Measurements from ENCODE around the gene MET. TPM values are rescaled to one million over a fixed set of nuclear protein-coding genes. Genes with fewer than 3 reads are reported as not detected.

Gene MET
- total RNA-seq, 1 donor from 2014 or later, result 3.2 TPM

DNA sequence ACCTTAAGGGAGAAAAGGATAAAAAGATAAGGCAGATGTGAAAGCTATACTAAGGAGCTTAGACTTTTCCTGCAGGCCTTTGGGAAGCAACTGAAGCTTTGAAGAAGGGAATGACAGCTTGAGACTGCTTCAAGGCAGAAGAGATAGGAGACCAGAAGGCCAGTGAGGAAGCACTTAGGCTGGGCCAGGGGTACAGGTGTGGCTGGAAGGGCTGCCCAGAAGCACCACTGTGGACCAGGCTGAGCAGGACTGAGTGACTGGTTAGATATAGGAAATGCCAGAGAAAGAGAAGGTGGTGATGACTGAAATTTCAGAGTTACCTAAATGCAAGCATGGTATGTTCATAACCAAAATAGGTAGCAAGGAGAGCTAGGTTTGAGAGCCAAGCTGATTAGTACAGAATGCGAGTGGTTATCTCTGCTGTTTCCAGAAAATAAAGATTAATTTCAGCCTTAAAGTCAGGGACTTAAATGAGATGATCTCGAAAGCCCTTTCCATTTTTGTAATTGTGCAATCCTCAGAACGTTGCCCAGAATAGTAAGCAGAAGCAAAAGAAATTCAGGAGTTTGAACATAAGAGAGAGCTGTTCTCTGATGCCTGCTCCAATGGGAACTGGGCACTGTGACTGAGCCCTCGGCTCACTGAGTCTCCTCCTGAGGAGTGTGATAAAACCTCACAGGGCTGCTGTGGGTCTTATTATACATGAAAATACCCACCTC lies 54.9 kb downstream of the MET start:
- no peaks in the 10 kb centered on the region for H3K4me1 Mint-ChIP-seq (ENCODE audit: low read depth)
- no peak overlapping the region for H3K4me3 Mint-ChIP-seq
- no peak overlapping the region for H3K27ac Mint-ChIP-seq
- DNase-seq (ENCODE audit: low spot score), result no peak
- H3K27me3 Mint-ChIP-seq (ENCODE audit: insufficient read depth), result peaks cover 7% of the 10 kb centered on the region
- no peaks in the 10 kb centered on the region for H3K9me3 Mint-ChIP-seq
- intact Hi-C loops (cut with micrococcal nuclease), result no loop called here
- no peaks in the 10 kb centered on the region for H3K36me3 Mint-ChIP-seq (ENCODE audit: low read depth)

DNA sequence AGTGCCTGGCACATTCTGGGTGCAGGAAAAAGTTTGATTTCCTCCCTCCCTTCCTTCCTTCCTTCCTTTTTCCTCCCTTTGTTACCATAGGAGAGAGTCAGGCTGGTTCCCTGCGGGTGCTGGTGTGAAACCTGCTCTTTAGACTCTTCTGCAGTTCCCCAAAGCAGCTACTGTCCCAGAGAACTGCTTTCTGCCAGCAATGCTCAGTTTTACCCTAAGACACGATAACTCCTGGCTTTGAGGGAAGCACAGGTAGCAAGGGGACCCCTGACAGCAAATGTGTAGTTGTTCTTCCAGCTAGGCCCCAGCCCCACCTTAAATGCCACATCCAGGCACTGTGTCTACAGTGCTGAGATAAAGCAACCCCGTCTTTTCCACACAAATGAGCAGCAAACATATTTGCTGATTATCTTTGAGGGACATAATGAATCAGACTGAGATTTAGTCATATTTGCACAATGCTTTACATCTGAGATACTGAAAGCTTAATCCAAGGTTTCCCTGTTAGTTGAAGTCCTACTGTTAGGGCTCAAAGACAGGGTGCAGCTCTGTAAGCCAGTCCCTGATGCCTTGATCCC lies 55.5 kb downstream of the MET start:
- peaks cover 9% of the 10 kb centered on the region for H3K27me3 Mint-ChIP-seq (ENCODE audit: insufficient read depth)
- H3K4me1 Mint-ChIP-seq (ENCODE audit: low read depth), result no peaks in the 10 kb centered on the region
- H3K4me3 Mint-ChIP-seq, result no peak overlapping the region
- no peak overlapping the region for H3K27ac Mint-ChIP-seq
- H3K36me3 Mint-ChIP-seq (ENCODE audit: low read depth), result no peaks in the 10 kb centered on the region
- intact Hi-C loops (cut with micrococcal nuclease), result no loop called here
- no peak for DNase-seq (ENCODE audit: low spot score)
- H3K9me3 Mint-ChIP-seq, result no peaks in the 10 kb centered on the region

DNA sequence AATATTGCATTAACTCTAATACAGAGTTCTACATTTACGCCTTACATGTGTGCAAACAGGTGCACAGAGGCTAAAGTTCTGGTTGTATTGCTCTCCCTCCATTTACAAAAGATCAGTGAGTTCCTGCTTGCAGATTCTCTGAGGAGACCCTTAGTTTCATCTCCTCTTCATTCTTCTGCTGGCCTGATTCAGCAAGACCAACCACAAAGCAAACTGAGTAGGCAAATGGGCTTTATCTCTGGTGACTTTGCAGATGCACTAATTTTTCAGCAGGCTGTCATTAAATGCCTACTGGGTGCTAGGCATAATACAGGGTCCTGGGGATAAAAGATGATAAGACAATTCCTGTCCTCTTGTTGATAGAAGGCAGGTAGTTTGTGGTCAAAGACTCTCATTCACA lies 56.4 kb downstream of the MET start:
- Mint-ChIP-seq H3K27me3 (ENCODE audit: insufficient read depth) (peaks cover 9% of the 10 kb centered on the region), H3K9me3 (no peaks in the 10 kb centered on the region), H3K4me1 (ENCODE audit: low read depth) (no peaks in the 10 kb centered on the region), H3K4me3 (no peak overlapping the region), H3K36me3 (ENCODE audit: low read depth) (no peaks in the 10 kb centered on the region), H3K27ac (no peak overlapping the region)
- intact Hi-C loops (cut with micrococcal nuclease), result no loop called here
- DNase-seq (ENCODE audit: low spot score), result no peak

DNA sequence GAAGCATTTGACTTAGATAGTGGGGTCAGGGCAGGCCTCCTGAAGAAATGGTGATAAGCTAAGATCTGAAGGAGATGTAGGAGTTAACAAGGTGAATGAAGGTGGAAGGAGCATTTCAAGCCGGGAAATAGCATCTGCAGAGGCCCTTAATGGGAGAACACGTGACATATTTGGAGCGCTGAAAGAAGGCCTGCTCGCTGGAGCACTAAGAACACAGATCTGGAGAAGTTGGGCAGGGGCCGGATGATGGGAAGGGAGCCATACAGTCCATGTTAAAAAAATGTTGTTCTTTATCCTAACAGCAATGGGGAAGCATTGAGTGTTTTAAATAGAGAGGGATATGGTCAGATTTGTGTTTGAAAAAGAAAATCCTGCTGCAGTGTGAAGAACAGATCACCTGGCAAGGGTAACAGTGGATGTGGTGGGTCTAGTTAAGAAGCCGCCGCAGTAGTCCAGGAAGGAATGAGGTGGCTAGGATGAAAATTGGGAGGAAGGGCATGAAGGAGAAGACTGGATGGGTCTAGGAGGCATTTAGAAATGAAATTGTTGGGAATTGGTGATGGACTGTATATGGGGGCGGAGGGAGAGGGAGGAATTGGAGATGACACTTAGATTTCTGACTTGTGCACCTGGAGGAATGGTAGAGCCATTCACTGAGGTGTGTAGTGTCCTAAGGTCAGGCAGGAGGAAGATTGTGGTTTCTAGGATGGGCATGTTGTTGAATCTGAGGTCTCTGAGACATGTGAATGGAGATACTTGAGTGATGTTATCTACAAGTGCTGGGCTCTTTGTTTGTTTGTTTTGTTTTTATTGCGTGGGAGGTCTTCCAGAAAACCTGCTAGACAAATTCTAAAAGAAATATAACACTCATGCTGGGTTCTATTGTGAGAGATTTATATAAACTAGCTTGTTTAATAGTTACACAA lies 58.4 kb downstream of the MET start:
- Mint-ChIP-seq H3K9me3 (no peaks in the 10 kb centered on the region), H3K4me1 (ENCODE audit: low read depth) (no peaks in the 10 kb centered on the region), H3K36me3 (ENCODE audit: low read depth) (no peaks in the 10 kb centered on the region), H3K4me3 (no peak overlapping the region), H3K27ac (no peak overlapping the region), H3K27me3 (ENCODE audit: insufficient read depth) (peaks cover 9% of the 10 kb centered on the region)
- intact Hi-C loops (cut with micrococcal nuclease), result no loop called here
- no peak for DNase-seq (ENCODE audit: low spot score)

DNA sequence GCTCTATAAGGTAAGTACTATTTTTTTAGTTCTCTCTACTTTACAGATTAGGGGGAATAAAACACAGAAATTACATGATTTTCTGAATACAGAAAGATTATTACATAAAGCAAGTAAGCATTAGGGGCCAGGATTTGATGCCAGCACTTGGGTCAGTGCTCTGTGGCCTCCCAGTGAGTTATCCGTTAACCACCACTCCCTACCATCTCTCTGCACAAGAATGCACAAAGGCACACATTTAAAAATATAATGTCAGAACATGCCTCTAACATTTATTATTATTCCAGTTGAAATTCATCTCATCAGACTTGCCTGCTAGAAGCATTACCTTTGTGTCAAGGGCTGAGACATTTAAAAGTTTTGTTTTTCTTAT lies 59.0 kb downstream of the MET start:
- H3K4me3 Mint-ChIP-seq, result no peak overlapping the region
- DNase-seq (ENCODE audit: low spot score), result no peak
- no peaks in the 10 kb centered on the region for H3K36me3 Mint-ChIP-seq (ENCODE audit: low read depth)
- intact Hi-C loops (cut with micrococcal nuclease), result no loop called here
- H3K9me3 Mint-ChIP-seq, result no peaks in the 10 kb centered on the region
- H3K4me1 Mint-ChIP-seq (ENCODE audit: low read depth), result no peaks in the 10 kb centered on the region
- H3K27ac Mint-ChIP-seq, result no peak overlapping the region
- peaks cover 9% of the 10 kb centered on the region for H3K27me3 Mint-ChIP-seq (ENCODE audit: insufficient read depth)

DNA sequence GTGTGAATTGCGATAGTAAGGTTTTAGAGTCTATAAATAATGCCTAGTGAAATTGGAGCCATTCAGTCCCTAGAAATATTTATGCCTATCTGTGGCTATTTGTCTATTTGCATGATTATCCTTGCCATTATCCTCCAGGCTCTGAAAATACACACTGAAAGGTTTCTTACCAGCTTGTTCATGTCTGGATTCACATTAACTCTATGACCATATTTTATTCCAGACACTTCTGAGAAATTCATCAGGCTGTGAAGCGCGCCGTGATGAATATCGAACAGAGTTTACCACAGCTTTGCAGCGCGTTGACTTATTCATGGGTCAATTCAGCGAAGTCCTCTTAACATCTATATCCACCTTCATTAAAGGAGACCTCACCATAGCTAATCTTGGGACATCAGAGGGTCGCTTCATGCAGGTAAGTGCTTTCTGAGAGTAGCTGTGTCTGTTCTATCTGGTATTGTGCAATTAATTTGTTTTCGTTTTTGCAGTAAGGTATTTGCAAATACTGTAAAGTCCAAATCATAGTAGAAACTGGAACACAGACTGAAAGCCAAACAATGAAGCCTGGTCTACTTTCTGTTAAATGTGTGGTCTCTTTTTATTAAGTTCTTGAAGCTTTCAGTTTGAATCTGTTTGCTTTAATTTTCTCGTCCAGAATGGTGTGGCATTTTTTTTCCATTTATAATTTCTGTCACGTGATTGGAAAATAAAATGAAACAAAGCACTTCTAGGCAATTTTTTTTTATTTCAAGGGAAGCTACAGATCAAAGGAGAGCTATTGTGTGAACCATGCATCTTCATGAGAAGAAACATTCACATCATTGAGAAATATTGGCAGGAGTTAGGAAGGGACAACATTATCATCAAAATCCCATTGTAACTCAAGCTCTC lies 59.7 kb downstream of the MET start:
- Mint-ChIP-seq H3K36me3 (ENCODE audit: low read depth) (no peaks in the 10 kb centered on the region), H3K27ac (no peak overlapping the region), H3K4me3 (no peak overlapping the region), H3K9me3 (no peaks in the 10 kb centered on the region), H3K27me3 (ENCODE audit: insufficient read depth) (peaks cover 9% of the 10 kb centered on the region), H3K4me1 (ENCODE audit: low read depth) (no peaks in the 10 kb centered on the region)
- intact Hi-C loops (cut with micrococcal nuclease), result no loop called here
- DNase-seq (ENCODE audit: low spot score), result no peak

DNA sequence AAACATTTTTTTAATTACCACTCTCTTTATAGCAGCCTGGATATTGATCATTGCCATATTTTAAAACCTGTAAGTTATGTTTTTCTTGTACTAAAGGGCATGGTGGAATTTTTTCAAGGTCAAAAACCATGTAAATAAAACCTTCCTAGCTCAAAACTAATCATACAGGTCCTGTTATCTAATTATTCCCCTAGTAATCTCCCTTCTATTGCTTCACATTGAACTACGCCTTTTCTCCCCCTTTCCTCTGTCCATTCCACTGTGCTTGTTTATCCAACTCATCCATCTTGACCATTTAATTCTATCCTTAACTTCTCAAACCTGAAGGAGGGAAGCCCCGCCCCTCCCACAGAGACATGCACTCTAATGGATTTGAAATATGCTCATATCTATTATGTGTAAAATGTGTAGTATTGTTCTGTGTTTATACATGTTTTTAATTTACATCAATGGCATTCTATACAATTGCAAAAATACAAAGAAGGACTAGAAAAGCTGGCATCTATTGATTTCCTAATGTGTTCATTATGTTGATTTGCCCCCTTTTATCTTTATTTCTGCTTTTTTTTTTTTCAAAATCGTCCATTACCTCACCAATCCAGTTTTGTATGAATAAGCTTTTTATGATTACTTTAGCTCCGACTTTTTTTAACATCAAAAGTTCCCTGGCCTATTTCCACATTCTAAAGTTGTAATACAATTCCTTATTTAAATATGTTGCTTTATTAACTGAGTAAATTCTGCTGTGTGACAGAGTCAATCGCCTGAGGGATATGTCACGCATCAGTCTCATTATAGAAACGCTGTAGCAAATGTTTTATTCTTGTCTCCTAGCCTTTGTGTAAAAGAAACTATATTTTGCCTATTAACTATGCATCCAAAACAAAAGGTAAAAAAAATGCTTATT lies 61.0 kb downstream of the MET start:
- H3K27me3 Mint-ChIP-seq (ENCODE audit: insufficient read depth), result peaks cover 4% of the 10 kb centered on the region
- DNase-seq (ENCODE audit: low spot score), result no peak

DNA sequence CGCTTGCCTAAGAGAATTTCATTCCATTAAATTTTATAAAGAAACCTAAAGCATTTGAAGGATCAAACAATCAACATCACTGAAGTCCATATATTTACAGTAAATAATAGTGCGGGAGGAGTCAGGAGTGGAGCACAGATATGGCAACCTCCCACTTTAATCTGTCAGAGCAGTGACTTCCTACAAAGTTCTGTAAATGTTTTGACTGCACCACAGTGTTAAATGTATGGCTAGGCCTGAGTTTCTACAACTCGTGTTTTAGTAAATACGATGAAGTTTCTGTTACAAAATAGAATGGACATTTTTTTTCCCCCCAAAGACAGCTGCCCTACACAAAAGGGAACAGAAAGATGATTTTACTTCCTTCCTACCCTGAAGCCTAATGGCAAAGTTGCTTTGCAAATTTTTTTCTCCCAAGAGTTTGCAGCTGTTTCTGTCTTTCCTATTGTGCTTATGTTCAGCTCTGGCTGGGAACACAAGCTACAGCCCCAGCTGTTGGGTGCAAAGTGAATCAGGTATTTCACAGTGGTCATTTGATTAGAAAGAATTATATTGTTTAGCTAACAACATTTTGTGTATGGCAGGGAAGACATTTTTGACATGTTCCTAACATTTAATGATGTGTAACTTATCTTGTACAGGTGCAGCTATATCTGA lies 62.1 kb downstream of the MET start:
- intact Hi-C loops (cut with micrococcal nuclease), result no loop called here
- no peaks in the 10 kb centered on the region for H3K36me3 Mint-ChIP-seq (ENCODE audit: low read depth)
- H3K4me3 Mint-ChIP-seq, result no peak overlapping the region
- H3K4me1 Mint-ChIP-seq (ENCODE audit: low read depth), result no peaks in the 10 kb centered on the region
- no peak for DNase-seq (ENCODE audit: low spot score)
- peaks cover 2% of the 10 kb centered on the region for H3K27me3 Mint-ChIP-seq (ENCODE audit: insufficient read depth)
- H3K9me3 Mint-ChIP-seq, result no peaks in the 10 kb centered on the region
- no peak overlapping the region for H3K27ac Mint-ChIP-seq

More for the DNA sequence above, 61.0 kb downstream of the MET start:
- Mint-ChIP-seq H3K27ac (no peak overlapping the region), H3K4me3 (no peak overlapping the region), H3K9me3 (no peaks in the 10 kb centered on the region), H3K36me3 (ENCODE audit: low read depth) (no peaks in the 10 kb centered on the region), H3K4me1 (ENCODE audit: low read depth) (no peaks in the 10 kb centered on the region)
- intact Hi-C loops (cut with micrococcal nuclease), result no loop called here

DNA sequence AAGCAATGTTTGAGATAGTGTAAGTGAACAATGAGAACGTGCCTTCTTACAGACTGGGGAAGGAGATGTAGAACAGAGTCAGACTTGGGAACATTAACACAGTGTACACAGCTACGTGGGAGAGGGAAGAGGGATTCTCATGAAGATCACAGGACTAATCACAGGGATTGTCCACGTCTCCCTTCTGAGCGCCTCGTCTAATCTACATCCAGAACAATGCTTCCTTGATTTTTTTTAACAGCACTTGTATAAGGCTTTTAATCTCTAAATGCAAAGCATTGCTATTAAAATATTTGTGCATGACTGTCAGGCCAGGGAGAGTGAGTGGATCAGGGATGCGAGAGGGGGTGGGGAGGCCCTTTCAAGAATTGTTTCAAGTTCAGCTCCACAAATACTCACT lies 62.7 kb downstream of the MET start:
- Mint-ChIP-seq H3K4me1 (ENCODE audit: low read depth) (no peaks in the 10 kb centered on the region), H3K27ac (no peak overlapping the region), H3K36me3 (ENCODE audit: low read depth) (no peaks in the 10 kb centered on the region), H3K27me3 (ENCODE audit: insufficient read depth) (peaks cover 2% of the 10 kb centered on the region), H3K9me3 (no peaks in the 10 kb centered on the region), H3K4me3 (no peak overlapping the region)
- DNase-seq (ENCODE audit: low spot score), result no peak
- intact Hi-C loops (cut with micrococcal nuclease), result no loop called here

DNA sequence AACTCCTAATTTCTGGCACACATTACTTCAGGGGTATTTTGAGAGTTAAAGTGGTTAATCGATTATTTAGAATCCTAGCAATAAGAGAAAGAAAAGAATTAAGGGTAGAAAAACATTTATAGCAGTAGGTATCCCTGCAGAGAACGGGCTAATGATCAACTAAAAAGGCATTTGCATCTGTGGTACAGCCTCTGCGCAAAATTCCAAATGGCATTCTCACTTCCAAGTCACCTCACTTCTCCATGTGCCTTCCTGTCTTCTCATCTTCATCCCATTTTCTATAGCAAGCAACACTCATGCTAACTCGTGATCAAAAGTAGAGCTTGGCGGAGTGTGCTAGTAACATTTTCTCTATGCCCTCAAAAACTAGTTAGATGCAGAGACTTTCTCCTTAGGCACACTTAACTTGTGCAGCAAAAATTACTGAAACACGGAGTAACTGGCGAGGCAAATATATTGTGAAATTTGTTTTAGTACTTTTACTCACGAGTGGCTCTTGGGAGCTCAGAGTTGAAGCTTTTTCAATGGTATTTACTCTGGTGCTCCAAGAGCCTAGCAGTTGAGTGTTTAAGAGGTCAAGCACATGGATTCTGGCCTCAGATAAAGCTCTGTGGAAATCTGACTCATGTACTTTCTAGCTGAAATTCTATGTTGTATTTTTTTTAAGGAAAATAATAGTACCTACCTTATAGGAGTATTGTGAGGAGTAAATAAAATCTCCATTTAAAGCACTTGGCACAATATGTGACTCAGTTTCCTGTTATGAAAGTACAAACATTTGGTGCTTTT lies 65.1 kb downstream of the MET start:
- Mint-ChIP-seq H3K9me3 (no peaks in the 10 kb centered on the region), H3K27me3 (ENCODE audit: insufficient read depth) (peaks cover 4% of the 10 kb centered on the region), H3K4me3 (no peak overlapping the region), H3K4me1 (ENCODE audit: low read depth) (no peaks in the 10 kb centered on the region), H3K27ac (no peak overlapping the region), H3K36me3 (ENCODE audit: low read depth) (no peaks in the 10 kb centered on the region)
- intact Hi-C loops (cut with micrococcal nuclease), result no loop called here
- DNase-seq (ENCODE audit: low spot score), result no peak

DNA sequence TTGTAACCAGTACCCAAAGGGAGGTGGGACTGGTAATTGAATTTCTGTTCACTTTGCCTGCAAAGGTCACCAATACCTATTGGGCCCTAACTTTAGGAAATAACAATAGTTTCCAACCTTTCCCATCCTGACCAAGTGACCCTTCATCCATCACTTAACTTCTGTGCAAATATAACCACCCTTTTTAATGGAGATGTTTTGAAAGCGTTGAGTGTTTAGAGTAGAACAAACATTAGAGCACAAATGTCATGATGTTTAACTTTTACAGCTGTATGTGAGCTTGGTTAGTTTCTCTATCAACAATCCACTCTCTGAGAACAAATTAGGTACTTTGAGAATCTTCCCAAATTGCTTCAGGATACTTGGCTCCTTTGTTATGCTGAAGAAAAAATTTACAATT lies 66.4 kb downstream of the MET start:
- intact Hi-C loops (cut with micrococcal nuclease), result no loop called here
- H3K4me3 Mint-ChIP-seq, result no peak overlapping the region
- no peaks in the 10 kb centered on the region for H3K36me3 Mint-ChIP-seq (ENCODE audit: low read depth)
- peaks cover 2% of the 10 kb centered on the region for H3K27me3 Mint-ChIP-seq (ENCODE audit: insufficient read depth)
- no peak for DNase-seq (ENCODE audit: low spot score)
- H3K9me3 Mint-ChIP-seq, result no peaks in the 10 kb centered on the region
- H3K4me1 Mint-ChIP-seq (ENCODE audit: low read depth), result no peaks in the 10 kb centered on the region
- H3K27ac Mint-ChIP-seq, result no peak overlapping the region

Data from activated T-helper 1 cell treated with anti-CD3 and anti-CD28 coated beads, Interleukin-12 subunit alpha, Interleukin-12 subunit beta, Interleukin-2, Interleukin-4 antibody, amounts not matched to agents 30 ng/mL and 10 ng/mL and 1 ng/mL, durations not matched to agents 14 hours and 24 hours and 36 hours (primary cell).